AG08396 (cell line): Measurements from ENCODE around the gene CAPZA3.
"Not testable (repeated sequence)": the region's sequence is repeated elsewhere in the genome, so short reads cannot be mapped to it uniquely, and the experiment has no call there.

ENCODE experiments used
- DNase-seq: peaks from one replicate; pipeline ENCODE4 v3.0.0; 2012; ENCODE audit warnings: low spot score, mixed read lengths

CAPZA3 gene, protein sequence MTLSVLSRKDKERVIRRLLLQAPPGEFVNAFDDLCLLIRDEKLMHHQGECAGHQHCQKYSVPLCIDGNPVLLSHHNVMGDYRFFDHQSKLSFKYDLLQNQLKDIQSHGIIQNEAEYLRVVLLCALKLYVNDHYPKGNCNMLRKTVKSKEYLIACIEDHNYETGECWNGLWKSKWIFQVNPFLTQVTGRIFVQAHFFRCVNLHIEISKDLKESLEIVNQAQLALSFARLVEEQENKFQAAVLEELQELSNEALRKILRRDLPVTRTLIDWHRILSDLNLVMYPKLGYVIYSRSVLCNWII

DNA sequence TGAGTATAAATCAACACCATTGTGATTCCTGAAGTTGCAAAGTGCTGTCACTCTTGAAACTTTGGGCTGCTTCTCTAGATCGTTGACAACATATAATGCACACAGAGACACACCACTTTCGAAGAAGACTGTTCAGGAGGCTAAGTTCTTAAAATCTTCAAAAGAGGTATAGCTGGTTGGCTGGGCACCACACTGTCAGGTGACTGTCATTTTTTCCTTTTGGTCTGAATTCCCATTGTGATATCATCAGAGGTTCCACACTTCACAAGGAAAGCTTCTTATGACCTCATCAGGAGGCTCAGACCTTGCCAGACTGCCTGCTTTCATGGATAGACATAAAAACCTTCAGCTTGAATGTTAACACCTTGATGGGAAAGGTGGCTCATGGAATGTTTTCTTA lies at the start of gene CAPZA3, which contains the start of gene PLCZ1:
Gene CAPZA3 (plus strand): TSS at position 301 of the 400 bp plus-strand sequence. CDS start 150 bp downstream, outside the sequence.
Gene PLCZ1 (minus strand): TSS at position 194 of the 400 bp plus-strand sequence. CDS start 641 bp downstream, outside the sequence.
- DNase-seq: no peak

DNA sequence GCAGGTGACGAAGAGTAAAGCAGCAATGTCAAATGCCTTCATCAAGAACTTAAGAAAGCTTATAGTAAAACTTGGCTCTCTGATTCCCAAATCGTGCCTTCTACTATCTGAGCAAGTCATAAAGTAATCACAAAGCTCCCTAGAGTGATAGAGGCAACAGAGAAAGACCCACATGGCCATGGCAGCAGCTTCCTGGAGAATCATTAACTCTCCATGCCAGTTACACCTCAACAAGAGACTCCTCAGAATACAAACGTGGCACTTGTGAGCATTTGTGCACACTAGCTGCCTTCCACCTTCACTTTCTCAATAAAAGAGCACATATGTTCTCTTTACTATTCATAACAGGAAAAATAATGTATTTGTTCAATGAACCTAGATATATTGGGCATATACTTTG lies 48.1 kb upstream of the CAPZA3 start:
- DNase-seq: no peak

DNA sequence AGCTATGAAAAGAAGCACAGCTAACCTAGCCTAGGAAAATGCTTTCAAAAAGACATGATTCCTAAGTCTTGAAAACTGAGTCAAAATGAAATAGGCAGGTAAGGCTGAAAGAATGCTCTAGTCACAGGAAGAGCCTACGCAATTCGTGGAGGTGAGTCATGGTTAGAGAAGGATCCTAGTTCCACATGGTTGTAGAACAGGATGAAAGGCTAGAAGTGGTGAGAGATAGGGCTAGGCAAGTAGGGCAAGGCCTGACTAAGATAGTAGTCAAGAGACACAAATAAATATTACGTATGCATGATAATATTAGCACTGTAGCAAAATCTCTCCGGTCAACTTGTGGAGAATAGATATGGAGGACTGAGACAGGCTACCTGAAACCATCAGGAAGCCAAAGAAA lies 47.3 kb upstream of the CAPZA3 start:
- DNase-seq: peak; percentile 54

DNA sequence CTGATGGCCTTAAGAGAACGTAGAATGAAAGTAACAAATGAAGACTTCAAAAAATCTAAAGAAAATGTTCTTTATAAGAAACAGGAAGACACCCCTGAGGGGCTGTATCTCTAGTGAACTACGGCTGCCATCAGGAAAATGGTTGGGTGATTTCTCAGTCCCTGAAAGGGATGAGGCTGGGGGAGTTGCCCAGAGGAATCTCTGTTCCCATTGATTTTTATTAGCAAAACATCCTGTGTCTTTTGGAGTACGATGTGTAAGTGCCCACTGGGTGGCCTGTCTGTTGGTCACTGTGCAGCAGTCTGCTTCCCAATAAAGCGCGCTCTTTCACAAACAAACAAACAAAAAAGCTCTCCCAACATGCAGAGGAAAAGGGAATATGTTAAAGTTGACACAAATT lies 43.9 kb upstream of the CAPZA3 start:
- DNase-seq: not testable (repeated sequence)

DNA sequence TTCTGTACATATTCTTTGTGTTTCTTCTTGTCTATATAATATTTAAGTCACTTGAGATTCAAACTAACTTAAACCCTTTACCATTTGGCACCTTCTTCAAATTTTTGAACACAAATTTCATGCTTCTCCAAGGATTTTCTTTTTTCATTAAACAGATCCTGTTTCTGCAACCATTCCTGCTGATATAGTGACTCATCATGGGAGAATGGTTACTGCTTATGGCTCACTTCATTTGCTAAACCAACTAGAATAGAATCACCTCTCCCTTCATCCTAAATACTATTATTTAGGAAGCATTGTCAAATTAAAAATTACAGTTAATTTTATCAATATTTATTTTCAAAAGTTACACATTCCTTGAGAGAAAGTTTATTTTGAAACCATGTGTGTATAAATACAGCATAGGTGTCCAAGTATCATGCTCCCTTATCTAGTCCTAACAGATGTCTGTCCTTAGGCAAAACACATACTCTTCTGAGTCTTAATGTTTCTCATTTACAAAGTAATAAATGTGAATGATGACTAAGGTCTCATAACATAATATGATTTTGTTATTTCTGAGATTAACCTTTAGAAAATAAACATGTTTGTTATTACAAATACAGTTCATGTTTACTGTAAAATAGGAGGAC lies 40.8 kb upstream of the CAPZA3 start:
- peak; percentile 33 for DNase-seq

DNA sequence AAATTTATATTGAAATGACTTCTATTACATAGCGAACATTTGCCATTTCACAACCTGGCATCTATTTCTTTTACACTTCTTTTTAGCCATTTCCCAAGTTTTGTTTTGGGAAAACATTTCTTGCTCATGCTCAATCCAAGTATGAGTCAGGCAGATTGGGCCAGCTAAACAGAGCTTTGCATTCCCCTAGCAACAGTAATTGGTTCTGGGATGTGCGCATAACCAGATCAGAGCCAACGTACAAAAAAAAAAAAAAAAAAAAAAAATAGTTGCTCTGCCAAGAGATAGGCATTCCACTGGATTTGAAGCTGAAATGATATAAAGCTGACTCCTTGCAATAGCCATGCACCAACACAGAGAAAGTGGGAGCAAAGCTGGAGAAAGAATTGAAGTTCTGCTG lies 37.6 kb upstream of the CAPZA3 start:
- peak; percentile 87 for DNase-seq

DNA sequence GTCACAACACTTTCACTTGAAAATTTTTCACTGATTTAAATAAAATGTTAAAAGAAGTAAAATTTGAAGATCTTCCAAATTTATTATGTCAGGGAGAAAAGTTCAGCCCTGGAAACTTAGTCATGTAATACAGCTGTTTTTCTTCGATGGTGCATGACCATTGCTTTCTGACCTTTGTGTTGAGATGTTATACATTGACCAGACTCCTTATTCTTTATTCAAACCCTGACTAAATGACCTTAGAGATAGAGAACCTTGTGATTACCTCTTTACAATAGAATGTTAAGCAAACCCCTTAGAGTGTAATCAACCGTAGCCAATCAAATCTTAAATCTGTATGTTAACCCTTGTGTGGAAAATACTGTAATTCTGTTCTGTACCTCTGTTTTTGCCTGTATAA lies 34.6 kb upstream of the CAPZA3 start:
- no peak for DNase-seq

DNA sequence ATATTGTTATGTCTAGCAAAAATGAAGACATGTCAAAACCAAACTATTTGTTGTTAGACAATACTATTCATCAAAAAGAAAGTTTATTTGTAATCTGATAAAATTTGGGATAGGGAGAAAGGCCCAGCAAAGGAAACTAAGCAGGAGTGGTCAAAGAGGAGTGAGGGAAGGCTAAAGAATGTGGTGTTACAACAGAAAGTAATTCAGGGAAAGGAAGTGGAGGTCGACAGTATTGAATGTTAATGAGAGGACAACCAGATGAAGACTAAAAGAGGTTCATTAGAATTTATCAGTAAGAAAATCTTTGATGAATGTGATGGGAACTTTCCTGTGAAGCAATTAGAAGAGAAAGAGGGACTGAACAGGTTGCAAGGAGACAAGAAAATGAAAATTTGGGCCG lies 34.0 kb upstream of the CAPZA3 start:
- no peak for DNase-seq

DNA sequence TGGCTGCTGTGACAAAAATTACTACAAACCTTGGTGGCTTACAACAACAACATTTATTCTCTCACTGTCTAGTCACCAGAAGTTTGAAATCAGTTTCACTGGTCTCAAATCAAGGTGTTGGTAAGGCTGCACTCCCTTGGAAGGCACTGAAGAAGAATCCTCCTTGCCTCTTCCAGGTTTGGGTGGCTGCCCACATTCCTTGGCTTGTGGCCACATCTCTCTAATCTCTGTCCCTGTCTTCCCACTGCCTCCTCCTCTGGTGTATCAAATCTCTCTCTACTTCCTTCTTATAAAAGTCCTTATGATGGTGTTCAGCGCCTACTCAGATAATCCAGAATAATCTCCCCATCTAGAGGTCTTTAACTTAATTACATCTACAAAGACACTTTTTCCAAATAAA lies 31.1 kb upstream of the CAPZA3 start:
- no peak for DNase-seq

DNA sequence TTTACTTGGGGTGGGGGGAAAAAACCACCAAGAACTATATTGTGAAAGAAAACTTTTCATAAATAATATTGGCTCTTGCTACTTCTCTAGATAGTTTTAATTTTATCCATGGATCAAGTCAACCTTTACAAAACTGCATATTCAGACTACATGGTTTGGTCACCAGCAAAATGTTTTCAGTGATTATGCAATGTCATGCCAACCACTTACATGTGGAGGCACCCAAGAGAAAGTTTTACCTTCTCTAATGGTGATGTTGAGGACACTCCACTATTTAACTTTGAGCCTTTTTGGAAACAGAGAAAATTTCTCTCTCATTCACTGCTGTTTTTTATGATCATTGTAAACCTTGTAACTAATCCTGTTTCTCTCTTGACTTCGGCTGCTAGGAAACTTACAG lies 21.7 kb upstream of the CAPZA3 start:
- DNase-seq: no peak

DNA sequence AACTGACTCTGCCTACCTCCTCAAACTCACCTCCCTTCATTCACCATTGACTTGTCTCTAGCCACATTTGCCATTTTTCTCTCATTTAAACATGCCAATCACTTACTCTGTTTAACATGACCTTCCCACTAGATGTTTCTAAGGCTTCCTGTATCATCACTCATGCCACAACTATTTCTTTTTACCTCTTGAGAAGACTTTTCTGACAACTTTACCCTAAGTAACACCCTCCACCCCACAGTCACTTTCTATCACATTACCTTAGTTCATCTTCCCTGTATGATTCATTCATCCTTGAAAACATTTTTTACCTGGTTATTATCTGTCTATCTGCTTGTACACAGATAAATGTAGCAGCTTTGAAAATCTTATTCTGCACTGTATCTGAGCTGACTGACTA lies 19.5 kb upstream of the CAPZA3 start:
- no peak for DNase-seq

DNA sequence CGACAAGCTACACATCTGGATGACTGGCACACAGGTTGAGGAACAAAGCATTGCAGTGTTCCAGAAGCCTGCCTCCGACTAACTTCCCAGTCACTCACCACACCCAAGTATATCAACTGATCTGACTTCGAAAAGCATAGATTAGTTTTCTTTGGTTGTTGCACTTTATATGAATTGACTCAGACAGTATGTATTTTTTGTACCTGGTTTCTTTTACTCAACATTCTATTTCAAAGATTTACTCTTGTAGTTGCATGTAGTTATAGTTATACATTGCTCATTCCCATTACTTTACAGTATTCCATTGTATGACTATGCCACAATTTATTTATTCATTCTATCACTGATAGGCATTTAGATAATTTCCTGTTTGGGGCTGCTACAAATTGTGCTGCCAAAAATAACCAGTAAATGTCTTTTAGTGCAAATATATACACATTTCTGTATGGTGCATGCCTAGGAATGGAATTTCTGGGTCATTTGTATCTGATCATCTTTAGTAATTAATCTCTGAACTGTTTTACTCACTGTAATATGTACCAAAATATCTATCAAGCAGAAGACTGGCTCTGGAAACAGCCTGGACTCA lies 17.9 kb upstream of the CAPZA3 start:
- no peak for DNase-seq

DNA sequence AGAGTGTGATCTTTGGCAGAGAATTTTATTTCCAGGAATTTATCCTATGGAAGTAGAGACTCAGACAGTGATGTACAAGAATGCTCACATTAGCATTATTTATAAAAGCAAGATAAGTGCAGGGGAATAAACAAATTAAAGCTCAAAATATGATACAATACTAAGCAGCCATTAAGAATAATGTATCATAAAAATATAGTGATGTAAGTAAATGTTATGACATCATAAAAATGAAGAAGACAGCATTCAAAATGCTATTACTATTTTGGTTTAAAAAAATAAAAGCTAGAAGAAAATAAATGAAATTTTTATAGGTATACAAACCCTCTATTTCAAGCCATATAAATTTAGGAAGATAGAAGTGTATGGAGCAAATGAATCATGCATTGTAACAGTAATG lies 17.2 kb upstream of the CAPZA3 start:
- no peak for DNase-seq

DNA sequence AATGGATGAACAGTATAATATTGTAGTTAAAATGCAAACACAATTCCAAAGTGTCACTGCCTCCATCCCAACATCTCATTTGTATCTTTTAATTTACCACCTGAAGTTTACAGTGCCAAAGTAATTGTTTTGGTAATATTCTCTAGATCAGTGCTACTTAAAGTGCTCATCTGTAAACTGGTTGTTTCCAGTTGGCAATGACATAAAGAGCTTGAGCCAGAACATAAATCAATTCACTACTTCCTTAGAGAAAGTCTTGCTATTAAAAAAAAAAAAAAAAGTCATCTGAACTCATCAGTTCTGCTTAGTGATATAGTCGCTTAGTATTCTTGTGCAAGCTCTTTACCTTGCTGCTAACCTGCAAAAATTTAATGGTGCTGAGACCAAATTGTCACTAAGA lies 16.5 kb upstream of the CAPZA3 start:
- DNase-seq: no peak

DNA sequence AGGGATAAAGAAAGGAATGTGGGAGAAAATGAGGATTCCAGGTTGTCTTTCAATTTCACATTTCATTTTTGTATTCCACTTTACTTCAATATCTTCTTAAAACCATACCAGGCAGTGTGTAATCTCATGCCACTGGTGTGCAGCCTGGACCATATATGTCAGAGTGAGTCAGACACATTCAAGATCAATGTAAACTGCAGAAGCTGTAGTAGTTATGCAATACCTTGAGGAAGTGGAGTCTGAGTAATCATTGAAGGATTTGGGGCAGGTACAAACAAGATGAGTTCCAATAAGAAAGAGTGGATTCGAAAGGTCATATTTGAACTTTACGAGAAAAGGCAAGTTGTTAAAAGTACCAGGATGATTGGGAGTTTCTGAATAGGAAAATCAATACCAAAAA lies 14.2 kb upstream of the CAPZA3 start:
- peak; percentile 18 for DNase-seq

DNA sequence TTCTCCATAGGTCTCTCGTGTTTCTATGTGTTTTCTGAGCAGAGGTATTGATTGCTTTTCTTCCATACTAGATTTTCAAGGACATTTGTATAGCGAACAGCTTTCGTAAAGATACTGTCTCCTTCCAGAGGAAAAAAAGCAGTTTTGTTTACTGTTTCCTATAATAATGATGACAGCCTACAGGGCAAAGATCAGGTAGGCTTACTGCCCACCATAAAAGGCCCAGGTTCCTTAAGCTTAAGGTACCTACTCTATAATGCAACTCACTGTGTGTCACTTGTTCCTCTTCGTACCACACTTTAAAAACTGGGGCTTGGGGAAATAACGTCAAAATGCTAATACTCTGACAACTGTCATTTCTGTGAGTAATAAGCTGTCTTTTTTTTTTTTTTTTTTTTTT lies 6.8 kb upstream of the CAPZA3 start:
- no peak for DNase-seq

DNA sequence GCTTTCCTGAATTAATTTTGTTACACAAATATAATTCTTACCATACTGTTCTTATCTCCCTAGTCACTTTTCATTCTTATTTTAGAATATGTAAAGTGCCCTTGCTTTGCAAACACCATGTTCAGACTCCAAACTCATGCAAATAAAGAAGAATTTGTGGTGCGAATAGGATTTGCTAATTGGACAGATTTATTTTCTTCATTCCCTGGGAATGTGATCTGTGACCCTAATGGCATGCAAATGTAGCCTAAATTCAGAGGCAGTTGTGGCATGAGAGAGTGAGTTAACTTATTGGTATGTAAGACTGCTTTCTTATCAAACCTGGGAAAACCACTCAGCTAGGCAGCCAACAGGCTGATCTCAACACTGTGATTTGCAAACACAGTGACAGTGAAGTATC lies 10.0 kb downstream of the CAPZA3 start:
- peak; percentile 62 for DNase-seq

DNA sequence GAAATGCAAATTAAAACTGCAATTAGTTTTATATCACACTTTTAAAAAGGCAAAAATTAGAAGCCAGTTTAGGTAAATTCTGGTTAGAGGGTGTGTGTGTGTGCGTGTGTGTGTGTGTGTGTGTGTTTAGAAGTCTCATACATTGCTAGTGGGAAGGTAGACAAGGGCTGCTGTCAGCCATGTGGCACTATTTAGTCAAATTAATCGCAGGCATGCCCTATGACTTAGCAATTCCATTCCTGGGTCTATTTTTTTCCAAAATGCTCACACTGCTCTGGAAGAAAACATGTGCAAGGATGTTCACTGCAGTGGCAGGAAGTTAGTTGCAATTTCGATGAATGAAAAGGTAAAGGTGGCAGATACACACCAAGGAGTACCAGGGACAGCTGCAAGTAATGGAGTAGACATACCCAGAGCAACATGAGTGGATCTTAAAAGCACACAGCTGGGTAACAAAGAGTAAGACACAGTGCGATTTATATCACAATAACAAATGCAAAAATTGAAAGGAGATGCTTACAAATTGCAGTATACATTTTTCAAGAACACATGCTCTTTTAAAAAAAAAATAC lies 11.6 kb downstream of the CAPZA3 start:
- no peak for DNase-seq

DNA sequence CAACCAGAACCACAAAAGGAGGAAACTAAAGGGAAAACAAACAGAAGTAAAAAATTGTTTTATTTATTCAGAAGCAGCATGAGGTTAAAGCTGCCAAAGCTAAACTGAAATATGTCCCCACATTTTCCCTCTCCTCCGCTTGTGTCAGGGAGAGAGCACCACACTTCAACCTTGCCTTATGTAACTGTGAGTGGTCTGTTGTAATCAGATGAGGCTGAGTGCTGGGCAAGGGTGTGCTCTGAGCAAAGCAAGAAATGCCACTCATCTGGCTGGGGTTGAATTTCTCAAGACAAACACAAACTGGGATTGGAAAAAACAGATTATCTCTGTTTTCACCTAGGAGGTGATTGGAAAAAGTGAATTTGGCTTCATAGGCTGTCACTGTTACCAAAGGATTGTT lies 12.2 kb downstream of the CAPZA3 start:
- DNase-seq: peak; percentile 5

DNA sequence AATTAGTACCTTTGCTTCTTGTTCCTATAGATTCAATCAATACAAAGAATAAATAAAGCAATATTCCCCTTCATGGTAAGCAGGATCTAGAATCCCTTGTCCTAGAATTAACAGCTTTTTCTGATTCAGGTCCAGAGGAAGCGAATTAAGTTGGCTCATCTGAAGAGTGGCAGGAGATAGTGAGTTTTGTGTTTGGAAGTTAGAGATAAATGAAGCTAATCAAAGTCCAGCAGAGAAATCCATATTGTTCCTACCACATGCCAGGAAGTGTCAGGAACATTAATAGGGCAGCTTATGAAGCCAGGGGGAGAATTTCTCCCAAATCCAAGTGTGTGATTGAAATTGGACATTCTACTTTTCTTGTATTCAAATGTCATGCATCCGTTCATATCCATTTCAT lies 13.9 kb downstream of the CAPZA3 start:
- no peak for DNase-seq

DNA sequence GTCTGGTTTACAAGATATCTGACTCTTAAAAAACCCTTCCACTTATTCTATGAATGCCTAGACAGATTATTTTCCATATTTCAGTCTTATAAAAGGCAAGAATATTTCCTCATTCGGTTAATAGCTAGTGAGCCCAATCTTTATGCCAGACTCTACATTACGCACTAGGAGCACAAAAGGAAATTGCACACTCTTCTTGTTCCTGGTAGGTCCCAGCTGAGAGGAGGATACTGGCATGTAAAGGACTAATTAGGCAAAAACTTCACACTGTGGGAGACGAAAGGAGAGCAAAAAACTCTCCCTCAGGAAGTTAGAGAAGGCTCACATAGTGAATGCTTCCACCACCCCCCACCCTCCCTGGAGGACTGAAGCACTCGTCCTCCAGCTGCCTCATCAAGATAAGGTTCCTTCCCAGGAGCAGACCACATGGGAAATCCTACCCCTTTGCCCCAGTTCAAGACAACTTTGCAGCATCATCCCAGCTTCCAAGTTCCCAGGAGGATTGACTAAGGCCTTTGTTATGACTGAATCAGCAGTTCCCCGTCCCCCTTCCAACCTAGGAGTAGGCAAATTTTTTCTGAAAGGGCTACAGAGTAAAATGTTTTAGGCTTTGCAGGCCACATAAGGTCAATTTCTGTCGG lies 14.5 kb downstream of the CAPZA3 start:
- DNase-seq: peak; percentile 18

DNA sequence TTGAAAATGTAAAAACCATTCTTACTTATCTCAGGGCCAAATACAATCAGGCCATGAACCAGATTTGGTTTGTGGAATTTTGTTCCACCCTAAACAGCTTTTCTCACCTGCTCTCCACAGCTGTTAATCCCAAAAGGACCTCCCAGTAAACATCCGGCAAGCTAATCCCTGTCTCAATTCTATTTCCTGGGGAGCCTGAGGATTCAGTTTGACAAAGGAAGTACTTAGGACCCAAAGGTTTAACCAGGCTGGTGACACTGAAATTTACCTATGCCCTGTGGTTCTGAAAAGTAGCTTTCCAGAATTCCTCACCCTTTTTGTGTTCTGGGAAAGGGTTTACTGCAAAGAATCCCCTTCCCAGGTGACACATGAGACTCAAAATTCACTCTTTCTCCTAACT lies 15.0 kb downstream of the CAPZA3 start:
- DNase-seq: no peak
